Mucosa of descending colon (tissue), 3 donors: ENCODE data around the gene MAP1LC3B2. TPM values are rescaled to one million over a fixed set of nuclear protein-coding genes. Genes with fewer than 3 reads are reported as not detected.

Experiments
- ATAC-seq: fragments of 200-7000 bp; cut with Tn5 transposase; one replicate; pipeline ENCODE4 v1.9.1; 2020; ENCODE audit warnings: mild to moderate bottlenecking, moderate library complexity
- DNase-seq, 3 donors: peaks; one replicate each; pipeline ENCODE4 v3.0.0-alpha.2; 2020
- H3K36me3 ChIP-seq: fragments of 200-600 bp; one replicate; pipeline ENCODE4 v1.8.0; 2021; ENCODE audit warnings: low read depth, mild to moderate bottlenecking
- H3K4me1 ChIP-seq: fragments of 200-600 bp; one replicate; pipeline ENCODE4 v1.8.0; 2021; ENCODE audit warnings: low read depth, mild to moderate bottlenecking
- H3K4me3 ChIP-seq: fragments of 200-600 bp; one replicate; pipeline ENCODE4 v1.8.0; 2021; ENCODE audit warnings: mild to moderate bottlenecking
- H3K9me3 ChIP-seq: fragments of 200-600 bp; one replicate; pipeline ENCODE4 v1.8.0; 2021; ENCODE audit warnings: mild to moderate bottlenecking
- CTCF ChIP-seq: fragments of 200-600 bp; IDR thresholded peaks from one replicate; pipeline ENCODE4 v1.8.0; 2022; ENCODE audit warnings: antibody characterized with exemption, mild to moderate bottlenecking
- intact Hi-C, 2 donors: fragments of 100-400 bp; cut with DNase I in 1 of 2; cut with micrococcal nuclease in 1 of 2; formaldehyde crosslinking; loops; one replicate each; pipeline versions ENCODE4 v1.11.0 to v1.11.1; 2022; cut with DNase I, micrococcal nuclease
- total RNA-seq, 3 donors: library from RNA; stranded (reverse); fragmentation: NEBNext Ultra II Directional in 2 of 3; extraction: Animal tissue kit (Norgen Biotek cat#: 25700) in 2 of 3; gene quantifications; one replicate each; pipeline versions ENCODE4 v1.2.1 to v1.2.4, GENCODE V29; 2021 to 2023
- donor health status: DM: no; HTN: no; CAD: no; lungs with moderate emphysema.
- donor health status: DM: no; HTN: no; CAD: no.
- donor health status: DM: no; HTN: yes; CAD: no.

Gene MAP1LC3B2
- total RNA-seq, 3 donors from 2014 or later, result 1.6 to 2.0 (median 1.7) TPM

- intact Hi-C loops, result loop anchor here in 1 of 2 donors (10.0 kb wide), 1 partner anchor 56 kb away; no protein-coding TSS in a partner anchor
- no peaks in the 10 kb centered on the region for H3K9me3 ChIP-seq
- no peak overlapping the region for H3K4me3 ChIP-seq
- TF ChIP-seq CTCF, result no peak
- no peaks in the 10 kb centered on the region for H3K36me3 ChIP-seq
- ATAC-seq (peak; percentile 66), DNase-seq (no peak)
- H3K4me1 ChIP-seq, result peaks cover 9% of the 10 kb centered on the region
Observed at GRCh38 chr12:116538682-116539305, 20.4 kb upstream of the MAP1LC3B2 start.

GRCh38 chr12:116539361-116539771 is 19.8 kb upstream of the MAP1LC3B2 start:
- peaks cover 9% of the 10 kb centered on the region for H3K4me1 ChIP-seq
- H3K9me3 ChIP-seq, result no peaks in the 10 kb centered on the region
- H3K4me3 ChIP-seq, result no peak overlapping the region
- intact Hi-C loops, result loop anchor here in 1 of 2 donors (10.0 kb wide), 1 partner anchor 55 kb away; no protein-coding TSS in a partner anchor
- TF ChIP-seq CTCF, result no peak
- ATAC-seq, result peak; percentile 39
- no peaks in the 10 kb centered on the region for H3K36me3 ChIP-seq
- DNase-seq, result no peak

GRCh38 chr12:116539905-116540482 is 19.2 kb upstream of the MAP1LC3B2 start:
- Histone ChIP-seq H3K4me3 (no peak overlapping the region), H3K9me3 (no peaks in the 10 kb centered on the region), H3K4me1 (peaks cover 9% of the 10 kb centered on the region), H3K36me3 (no peaks in the 10 kb centered on the region)
- ATAC-seq (peak; percentile 25), DNase-seq (peak in 1 of 3 donors; percentile 62)
- intact Hi-C loops, result loop anchor here in 1 of 2 donors (10.0 kb wide), 1 partner anchor 55 kb away; no protein-coding TSS in a partner anchor
- no peak for TF ChIP-seq CTCF

- Histone ChIP-seq H3K9me3 (no peaks in the 10 kb centered on the region), H3K4me3 (no peak overlapping the region), H3K36me3 (no peaks in the 10 kb centered on the region), H3K4me1 (peaks cover 9% of the 10 kb centered on the region)
- no peak for TF ChIP-seq CTCF
- DNase-seq, result no peak
- intact Hi-C loops, result no loop called here
- ATAC-seq, result no peak
Observed at GRCh38 chr12:116540622-116541152, 18.5 kb upstream of the MAP1LC3B2 start.

GRCh38 chr12:116541547-116542344 is 17.4 kb upstream of the MAP1LC3B2 start:
- intact Hi-C loops, result no loop called here
- no peak for TF ChIP-seq CTCF
- H3K4me1 ChIP-seq, result peaks cover 9% of the 10 kb centered on the region
- ATAC-seq (no peak), DNase-seq (no peak)
- no peaks in the 10 kb centered on the region for H3K36me3 ChIP-seq
- no peak overlapping the region for H3K4me3 ChIP-seq
- no peaks in the 10 kb centered on the region for H3K9me3 ChIP-seq
